ENCODE results near the gene MT2A. TPM values are rescaled to one million over a fixed set of nuclear protein-coding genes. Genes with fewer than 3 reads are reported as not detected.

The MT2A gene
- total and polyA plus RNA-seq, 2 of the 13 experiments (the other 11 are each of a cell fraction or from before 2014, with no cell fraction given) = 135 to 371 TPM

DNA sequence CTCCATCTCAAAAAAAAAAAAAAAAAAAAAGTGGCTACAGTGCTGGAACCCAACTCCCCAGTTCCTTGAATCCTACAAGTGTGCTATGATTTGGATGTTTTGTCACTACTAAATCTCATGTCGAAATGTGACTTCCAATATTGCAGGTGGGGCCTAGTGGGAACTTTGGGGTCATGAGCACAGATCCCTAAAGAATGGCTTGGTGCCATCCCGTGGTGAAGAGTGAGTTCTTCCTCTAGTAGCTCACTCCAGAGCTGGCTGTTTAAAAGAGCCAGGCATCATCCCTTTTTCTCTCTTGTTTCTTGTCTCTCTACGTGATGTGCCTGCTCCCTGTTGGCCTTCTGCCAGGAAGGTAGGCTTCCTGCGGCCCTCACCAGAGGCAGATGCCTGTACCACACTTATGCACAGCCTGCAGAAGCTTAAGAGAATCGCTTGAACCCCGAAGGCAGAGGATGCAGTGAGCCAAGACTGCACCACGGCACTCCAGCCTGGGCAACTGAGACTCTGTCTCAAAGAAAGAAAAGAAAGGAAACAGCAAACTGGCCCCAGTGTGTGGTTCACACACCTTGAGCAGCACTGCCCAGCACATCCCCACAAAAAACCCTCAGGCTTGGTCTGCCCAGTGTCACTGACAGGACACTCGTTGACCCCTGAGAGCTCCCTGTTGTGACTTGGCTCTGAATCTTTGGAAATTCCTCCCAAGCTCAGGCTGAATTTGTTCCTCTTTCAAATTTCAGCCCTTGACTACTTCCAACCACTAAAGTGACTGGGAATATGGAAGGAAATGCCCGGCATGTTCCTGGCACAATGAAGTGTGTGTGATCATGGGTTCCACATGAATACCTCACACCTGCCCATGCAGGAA is 20.3 kb downstream of the MT2A start (continued):
- TF ChIP-seq, protein P1, sequence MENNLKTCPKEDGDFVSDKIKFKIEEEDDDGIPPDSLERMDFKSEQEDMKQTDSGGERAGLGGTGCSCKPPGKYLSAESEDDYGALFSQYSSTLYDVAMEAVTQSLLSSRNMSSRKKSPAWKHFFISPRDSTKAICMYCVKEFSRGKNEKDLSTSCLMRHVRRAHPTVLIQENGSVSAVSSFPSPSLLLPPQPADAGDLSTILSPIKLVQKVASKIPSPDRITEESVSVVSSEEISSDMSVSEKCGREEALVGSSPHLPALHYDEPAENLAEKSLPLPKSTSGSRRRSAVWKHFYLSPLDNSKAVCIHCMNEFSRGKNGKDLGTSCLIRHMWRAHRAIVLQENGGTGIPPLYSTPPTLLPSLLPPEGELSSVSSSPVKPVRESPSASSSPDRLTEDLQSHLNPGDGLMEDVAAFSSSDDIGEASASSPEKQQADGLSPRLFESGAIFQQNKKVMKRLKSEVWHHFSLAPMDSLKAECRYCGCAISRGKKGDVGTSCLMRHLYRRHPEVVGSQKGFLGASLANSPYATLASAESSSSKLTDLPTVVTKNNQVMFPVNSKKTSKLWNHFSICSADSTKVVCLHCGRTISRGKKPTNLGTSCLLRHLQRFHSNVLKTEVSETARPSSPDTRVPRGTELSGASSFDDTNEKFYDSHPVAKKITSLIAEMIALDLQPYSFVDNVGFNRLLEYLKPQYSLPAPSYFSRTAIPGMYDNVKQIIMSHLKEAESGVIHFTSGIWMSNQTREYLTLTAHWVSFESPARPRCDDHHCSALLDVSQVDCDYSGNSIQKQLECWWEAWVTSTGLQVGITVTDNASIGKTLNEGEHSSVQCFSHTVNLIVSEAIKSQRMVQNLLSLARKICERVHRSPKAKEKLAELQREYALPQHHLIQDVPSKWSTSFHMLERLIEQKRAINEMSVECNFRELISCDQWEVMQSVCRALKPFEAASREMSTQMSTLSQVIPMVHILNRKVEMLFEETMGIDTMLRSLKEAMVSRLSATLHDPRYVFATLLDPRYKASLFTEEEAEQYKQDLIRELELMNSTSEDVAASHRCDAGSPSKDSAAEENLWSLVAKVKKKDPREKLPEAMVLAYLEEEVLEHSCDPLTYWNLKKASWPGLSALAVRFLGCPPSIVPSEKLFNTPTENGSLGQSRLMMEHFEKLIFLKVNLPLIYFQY (CRISPR knock-in tag; IDR thresholded peaks at IDR 0.05; ENCODE audit: borderline replicate concordance) = no peak
- TF ChIP-seq ZBTB42 (CRISPR knock-in tag; IDR thresholded peaks at IDR 0.05) = no peak
- TF ChIP-seq ARHGAP35 (CRISPR knock-in tag; IDR thresholded peaks at IDR 0.05; ENCODE audit: borderline replicate concordance) = no peak
- no peak for TF ChIP-seq ZNF678 (CRISPR knock-in tag; IDR thresholded peaks at IDR 0.05)
- no peak for TF ChIP-seq ZFP82 (CRISPR knock-in tag; IDR thresholded peaks at IDR 0.05; ENCODE audit: borderline replicate concordance)
- TF ChIP-seq ZNF841 (CRISPR knock-in tag; IDR thresholded peaks at IDR 0.05; ENCODE audit: borderline replicate concordance) = no peak

DNA sequence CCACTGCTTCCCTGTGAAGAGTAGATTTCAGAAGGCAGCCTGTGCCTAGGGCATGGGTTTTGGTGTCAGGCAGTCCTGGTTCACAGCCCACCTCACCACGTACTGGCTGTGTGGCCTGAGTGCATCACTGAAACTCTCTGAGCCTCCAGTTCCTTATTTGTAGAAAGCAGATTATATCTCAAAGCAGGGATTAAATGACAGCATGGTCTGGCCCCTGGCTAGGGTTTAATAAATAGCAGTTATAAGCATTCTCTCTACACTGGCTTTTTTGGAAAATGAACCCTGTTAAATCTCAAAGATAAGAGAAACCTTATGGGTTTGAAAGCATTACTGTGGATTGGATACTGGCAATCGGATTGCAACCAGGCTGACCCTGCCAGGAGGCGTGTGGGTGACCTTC is 21.1 kb downstream of the MT2A start:
- FAIRE-seq = no peak
- TF ChIP-seq, protein P2, sequence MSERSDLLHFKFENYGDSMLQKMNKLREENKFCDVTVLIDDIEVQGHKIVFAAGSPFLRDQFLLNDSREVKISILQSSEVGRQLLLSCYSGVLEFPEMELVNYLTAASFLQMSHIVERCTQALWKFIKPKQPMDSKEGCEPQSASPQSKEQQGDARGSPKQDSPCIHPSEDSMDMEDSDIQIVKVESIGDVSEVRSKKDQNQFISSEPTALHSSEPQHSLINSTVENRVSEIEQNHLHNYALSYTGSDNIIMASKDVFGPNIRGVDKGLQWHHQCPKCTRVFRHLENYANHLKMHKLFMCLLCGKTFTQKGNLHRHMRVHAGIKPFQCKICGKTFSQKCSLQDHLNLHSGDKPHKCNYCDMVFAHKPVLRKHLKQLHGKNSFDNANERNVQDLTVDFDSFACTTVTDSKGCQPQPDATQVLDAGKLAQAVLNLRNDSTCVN (CRISPR knock-in tag; IDR thresholded peaks at IDR 0.05; ENCODE audit: borderline replicate concordance) = no peak
- TF ChIP-seq MIXL1 (CRISPR knock-in tag; IDR thresholded peaks at IDR 0.05) = no peak
- no peak for TF ChIP-seq HNRNPL (IDR thresholded peaks at IDR 0.05; ENCODE audit: low read depth, low read length)
- TF ChIP-seq U2AF1 (optimal IDR thresholded peaks at IDR 0.05; ENCODE audit: low read depth, low read length) = no peak
- TF ChIP-seq TMF1 (CRISPR knock-in tag; IDR thresholded peaks at IDR 0.05; ENCODE audit: low read depth) = no peak
- TF ChIP-seq, protein P3, sequence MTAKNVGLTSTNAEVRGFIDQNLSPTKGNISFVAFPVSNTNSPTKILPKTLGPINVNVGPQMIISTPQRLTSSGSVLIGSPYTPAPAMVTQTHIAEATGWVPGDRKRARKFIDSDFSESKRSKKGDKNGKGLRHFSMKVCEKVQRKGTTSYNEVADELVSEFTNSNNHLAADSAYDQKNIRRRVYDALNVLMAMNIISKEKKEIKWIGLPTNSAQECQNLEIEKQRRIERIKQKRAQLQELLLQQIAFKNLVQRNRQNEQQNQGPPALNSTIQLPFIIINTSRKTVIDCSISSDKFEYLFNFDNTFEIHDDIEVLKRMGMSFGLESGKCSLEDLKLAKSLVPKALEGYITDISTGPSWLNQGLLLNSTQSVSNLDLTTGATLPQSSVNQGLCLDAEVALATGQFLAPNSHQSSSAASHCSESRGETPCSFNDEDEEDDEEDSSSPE (CRISPR knock-in tag; IDR thresholded peaks at IDR 0.05) = no peak
- no peak for TF ChIP-seq HOXD1 (CRISPR knock-in tag; IDR thresholded peaks at IDR 0.05)
- no peak for TF ChIP-seq ZNF83 (CRISPR knock-in tag; IDR thresholded peaks at IDR 0.05; ENCODE audit: borderline replicate concordance)

More for the DNA sequence above, 21.1 kb downstream of the MT2A start:
- Histone ChIP-seq H3K27me3 (ENCODE audit: control insufficient read depth in 1 of 2, insufficient read depth in 2 of 2, low read length in 2 of 2) (peaks cover 6 to 67% of the 10 kb centered on the region in 2 experiments; a peak in 4 of 5 replicates), H3K27ac (ENCODE audit: extremely low read length, insufficient read depth, low read length) (no peak overlapping the region), H4K20me1 (ENCODE audit: insufficient read depth, low read length) (no peaks in the 10 kb centered on the region), H2AFZ (ENCODE audit: low read length) (no peak overlapping the region), H3K9me3 (ENCODE audit: low read length) (no peaks in the 10 kb centered on the region), H3K9ac (ENCODE audit: insufficient read depth, low read depth, low read length) (no peak overlapping the region), H3K36me3 (replicated peaks in 1 of 2; ENCODE audit: control insufficient read depth in 1 of 2, insufficient read depth in 2 of 2, low read length in 2 of 2) (no peaks in the 10 kb centered on the region), H3K4me3 (replicated peaks in 1 of 3; ENCODE audit: insufficient read depth in 1 of 3, low read depth in 2 of 3, low read length in 3 of 3) (no peak overlapping the region), H3K79me2 (ENCODE audit: insufficient read depth, low read length) (no peaks in the 10 kb centered on the region), H3K4me1 (ENCODE audit: insufficient read depth, low read length) (peaks cover 51% of the 10 kb centered on the region), H3K4me2 (ENCODE audit: low read depth, low read length) (no peak overlapping the region)
- intact Hi-C loops (cut with micrococcal nuclease; ENCODE audit: unreplicated experiment) = no loop called here
- in situ Hi-C loops (cut with HindIII; ENCODE audit: extremely low pct_ligation_motif_present, low pct_unique_long_range_greater_than_20kb) = no loop called here
- no TSS peak for BruUV-seq (replicated peaks)
- DNase-seq (ENCODE audit: low spot score) (no peak), ATAC-seq (no peak)
- ChIA-PET CTCF (ENCODE audit: low intra/inter-chr PET ratio, low total read pairs) (no interaction called here), POLR2A (interaction anchor here (1.3 kb wide), 1 partner anchor 21 kb away, joined by 6 read pairs; the partner anchor contains the start of gene MT2A)
- 10% methylated on average over 3 of the region's 3 CpGs for WGBS (ENCODE audit: low lambda C conversion rate)
